Panc1 (cell line): Measurements from ENCODE around the gene ZNF865. TPM values are rescaled to one million over a fixed set of nuclear protein-coding genes. Genes with fewer than 3 reads are reported as not detected.

Source experiments
- ATAC-seq: fragments of 200-7000 bp; cut with Tn5 transposase; 2 replicates; pipeline ENCODE4 v1.9.1; 2020; ENCODE audit warnings: mild to moderate bottlenecking, moderate library complexity
- BruUV-seq: library from RNA; stranded (reverse); fragments of 400-500 nt; replicated peaks from 2 replicates; lab custom pipeline; 2021; lab: Mats Ljungman, UMichigan
- CTCF ChIA-PET: fragments of 300-600 bp; sonication (Branson Sonifier 250); formaldehyde crosslinking; loops from one replicate; lab custom pipeline; 2022; ENCODE audit warnings: antibody characterized with exemption; lab: Charles Lee
- POLR2A ChIA-PET: fragments of 300-600 bp; sonication (Branson Sonifier 250); formaldehyde crosslinking; loops from one replicate; lab custom pipeline; 2022; ENCODE audit warnings: antibody characterized with exemption; lab: Charles Lee
- DNase-seq: peaks from one replicate; pipeline ENCODE4 v3.0.0-alpha.2; 2010; ENCODE audit warnings: low read depth, low spot score
- H3K27ac ChIP-seq: 2 replicates; pipeline ENCODE4 v1.5.1; 2011; ENCODE audit warnings: mild to moderate bottlenecking, low read length, inconsistent platforms
- H3K27me3 ChIP-seq: fragments of 200-500 bp; sonication (Bioruptor generic); 2 replicates; pipeline ENCODE4 v1.6.0; 2014; ENCODE audit warnings: low read length, inconsistent platforms; ENCODE audit not compliant: control insufficient read depth, insufficient read depth
- H3K36me3 ChIP-seq: fragments of 200-500 bp; sonication (Bioruptor generic); 2 replicates; pipeline ENCODE4 v1.5.1; 2014; ENCODE audit warnings: inconsistent platforms, mild to moderate bottlenecking, low read length, moderate library complexity; ENCODE audit not compliant: control insufficient read depth, insufficient read depth
- H3K4me1 ChIP-seq: 2 replicates; pipeline ENCODE4 v1.5.1; 2011; ENCODE audit warnings: inconsistent platforms, mild to moderate bottlenecking, low read length, moderate library complexity; ENCODE audit not compliant: control insufficient read depth, insufficient read depth
- H3K4me3 ChIP-seq, 2 experiments: 2 replicates each; pipeline ENCODE4 v1.5.1; 2011 to 2012; ENCODE audit warnings: low read depth in 2 of 2, low read length in 2 of 2, mild to moderate bottlenecking in 2 of 2, inconsistent platforms in 1 of 2, moderate library complexity in 1 of 2
- H3K9me3 ChIP-seq: fragments of 200-500 bp; sonication (Bioruptor generic); 2 replicates; pipeline ENCODE4 v1.5.1; 2014; ENCODE audit warnings: low read depth, mild to moderate bottlenecking, inconsistent platforms, low read length, moderate library complexity; ENCODE audit not compliant: control insufficient read depth, insufficient read depth
- CTCF ChIP-seq: fragments of 450-650 bp; IDR thresholded peaks from 2 replicates; pipeline ENCODE4 v1.5.1; 2017; ENCODE audit warnings: mild to moderate bottlenecking
- POLR2AphosphoS5 ChIP-seq: IDR thresholded peaks from 2 replicates; pipeline ENCODE4 v1.6.1; 2012; ENCODE audit warnings: mild to moderate bottlenecking, low read depth, low read length, moderate library complexity
- REST ChIP-seq, 2 experiments: IDR thresholded peaks; 2 replicates each; pipeline ENCODE4 v1.6.1; 2011 to 2012; ENCODE audit warnings: low read depth in 2 of 2, control low read depth in 1 of 2, low read length in 1 of 2, mild to moderate bottlenecking in 1 of 2, moderate library complexity in 1 of 2; ENCODE audit not compliant: insufficient read depth in 1 of 2
- SIN3A ChIP-seq: IDR thresholded peaks from 2 replicates; pipeline ENCODE4 v1.6.1; 2012; ENCODE audit warnings: low read depth, mild to moderate bottlenecking, low read length, moderate library complexity, borderline replicate concordance; ENCODE audit not compliant: insufficient read depth
- TCF7L2 ChIP-seq: IDR thresholded peaks from 2 replicates; pipeline ENCODE4 v1.6.1; 2011; ENCODE audit warnings: mild to moderate bottlenecking, low read depth, low read length, inconsistent platforms
- in situ Hi-C: cut with HindIII; loops from 2 replicates; pipeline ENCODE4 v1.10.0; 2016; ENCODE audit warnings: low sequenced_read_pairs, low pct_unique_long_range_greater_than_20kb
- intact Hi-C: fragments of 100-400 bp; cut with micrococcal nuclease; formaldehyde crosslinking; loops from one replicate; pipeline ENCODE4 v1.10.0; 2022; ENCODE audit not compliant: unreplicated experiment
- total RNA-seq: library from RNA; stranded (reverse); gene quantifications from one replicate; pipeline ENCODE4 v1.2.1, GENCODE V29; 2021; ENCODE audit not compliant: unreplicated experiment

ZNF865 gene
- total RNA-seq, 1 experiment from 2014 or later, result 25.6 TPM

GRCh38 chr19:55645512-55645881 lies 40.0 kb downstream of the ZNF865 start:
- no peaks in the 10 kb centered on the region for H3K9me3 ChIP-seq
- H3K27ac ChIP-seq, result peak overlapping the region; percentile 96
- no peak for TF ChIP-seq CTCF
- no peak for TF ChIP-seq TCF7L2
- no peak for TF ChIP-seq SIN3A
- no peak for TF ChIP-seq REST (IDR thresholded peaks at IDR 0.05; ENCODE audit: insufficient read depth in 1 of 2, low read depth in 2 of 2, low read length in 1 of 2)
- TF ChIP-seq POLR2AphosphoS5, result peak; percentile 45; the same call in 1 of the 2 replicates
- no TSS peak for BruUV-seq
- ChIA-PET CTCF (interaction anchor here (0.7 kb wide), 1 partner anchor 120 kb away, joined by 3 read pairs; no protein-coding TSS in a partner anchor), POLR2A (no interaction called here)
- H3K27me3 ChIP-seq, result no peaks in the 10 kb centered on the region
- in situ Hi-C loops, result no loop called here
- peak overlapping the region; percentile 63 to 93; a peak in 2 of 4 replicates for H3K4me3 ChIP-seq
- peaks cover 13% of the 10 kb centered on the region for H3K36me3 ChIP-seq
- H3K4me1 ChIP-seq, result peaks cover 45% of the 10 kb centered on the region
- intact Hi-C loops, result no loop called here
- ATAC-seq (no peak), DNase-seq (no peak)

GRCh38 chr19:55646889-55647731 lies 41.7 kb downstream of the ZNF865 start:
- no peaks in the 10 kb centered on the region for H3K27me3 ChIP-seq
- H3K4me1 ChIP-seq, result peaks cover 45% of the 10 kb centered on the region
- BruUV-seq, result no TSS peak
- in situ Hi-C loops, result no loop called here
- no peak for DNase-seq
- H3K9me3 ChIP-seq, result no peaks in the 10 kb centered on the region
- peak overlapping the region; percentile 70 to 78 for H3K4me3 ChIP-seq
- POLR2A ChIA-PET, result interaction anchor here (0.6 kb wide), 1 partner anchor 132 kb away, joined by 3 read pairs; no protein-coding TSS in a partner anchor
- no peak for TF ChIP-seq SIN3A
- no peak for TF ChIP-seq CTCF
- no peak for TF ChIP-seq POLR2AphosphoS5
- TF ChIP-seq TCF7L2, result no peak
- TF ChIP-seq REST (IDR thresholded peaks at IDR 0.05; ENCODE audit: insufficient read depth in 1 of 2, low read depth in 2 of 2, low read length in 1 of 2), result no peak
- CTCF ChIA-PET, result interaction anchor here (0.5 to 1.4 kb wide), 4 partner anchors 10 to 229 kb away, joined by 4 to 11 read pairs (median 8); no protein-coding TSS in a partner anchor
- ATAC-seq, result no peak
- H3K27ac ChIP-seq, result peak overlapping the region; percentile 94
- peaks cover 13% of the 10 kb centered on the region for H3K36me3 ChIP-seq
- intact Hi-C loops, result no loop called here
